Pancreas (tissue), 10 donors: ENCODE results near the gene IL13. TPM values are rescaled to one million over a fixed set of nuclear protein-coding genes. Genes with fewer than 3 reads are reported as not detected.

Experiments
- ATAC-seq, 4 donors: fragments of 200-7000 bp; cut with Tn5 transposase; one replicate each; pipeline versions ENCODE4 v1.8.0 to v1.9.1; 2020; ENCODE audit warnings: mild to moderate bottlenecking in 4 of 4, moderate library complexity in 4 of 4
- DNase-seq, 6 donors: peaks; one replicate each; pipeline ENCODE4 v3.0.0-alpha.2; 2020
- FAIRE-seq: peaks from 2 replicates; lab custom pipeline; 2012; peaks lifted over from hg19 to GRCh38; lab: Jason Lieb, UNC
- H3K27ac ChIP-seq, 4 donors: fragments of 200-600 bp; sonication (generic); 1 replicate in 3 of 4; 2 replicates in 1 of 4; pipeline versions ENCODE4 v1.5.0 to v1.8.0; 2020
- H3K27me3 ChIP-seq, 4 donors: fragments of 200-600 bp; one replicate each; pipeline ENCODE4 v1.8.0; 2021
- H3K36me3 ChIP-seq, 3 donors: fragments of 200-600 bp; sonication (generic) in 1 of 3; one replicate each; pipeline versions ENCODE4 v1.5.0 to v1.8.0; 2020 to 2021
- H3K4me1 ChIP-seq, 3 donors: fragments of 200-600 bp; one replicate each; pipeline ENCODE4 v1.8.0; 2021
- H3K4me3 ChIP-seq, 4 donors: fragments of 200-600 bp; sonication (generic) in 2 of 4; one replicate each; pipeline versions ENCODE4 v1.5.0 to v1.8.0; 2020 to 2021
- H3K9me3 ChIP-seq, 4 donors: fragments of 200-600 bp; one replicate each; pipeline ENCODE4 v1.8.0; 2021
- CTCF ChIP-seq, 4 donors: fragments of 200-600 bp; sonication (generic) in 3 of 4; IDR thresholded peaks; one replicate each; pipeline versions ENCODE4 v1.5.0 to v1.8.0; 2021; ENCODE audit warnings: antibody characterized with exemption in 4 of 4
- WGBS, 2 donors: extraction: QIAGEN DNeasy Blood & Tissue Kit; methylation state at CpG; one replicate each; pipeline ENCODE4 v1.1.7; 2013; 5-methylcytosine and 5-hydroxymethylcytosine counted together
- intact Hi-C, 3 donors: fragments of 100-400 bp; cut with DNase I; formaldehyde crosslinking; loops; one replicate each; pipeline versions ENCODE4 v1.11.1 to v1.14.2; 2022
- polyA plus RNA-seq, 2 donors: library from polyadenylated mRNA; stranded (reverse); fragments of 200-250 nt; gene quantifications; one replicate each; pipeline ENCODE4 v1.2.3, GENCODE V29; 2013
- total RNA-seq, 6 donors: library from RNA; stranded (reverse); fragmentation: NEBNext Ultra II Directional in 4 of 6; extraction: Animal tissue kit (Norgen Biotek cat#: 25700) in 4 of 6; gene quantifications; one replicate each; pipeline versions ENCODE4 v1.2.1 to v1.2.4, GENCODE V29; 2021 to 2023
- donor health status: healthy with polysubstance abuse.
- donor health status: DM: no; HTN: no; CAD: no; lungs with moderate emphysema.
- donor health status: DM: no; HTN: no; CAD: no.
- donor health status: control.
- donor health status: control.
- donor health status: Bipolar disorder and iron deficiency.
- donor health status: DM: yes; HTN: yes; CAD: no.
- donor health status: DM: no; HTN: no; CAD: no.
- donor health status: DM: no; HTN: no; CAD: no.
- donor health status: DM: yes; HTN: yes; CAD: no.

Gene IL13
- total and polyA plus RNA-seq, 8 donors = 0.07 TPM; not detected in 7

- FAIRE-seq (no peak), ATAC-seq (no peak), DNase-seq (no peak)
- 91 to 94% methylated on average over 4 of the region's 4 CpGs for WGBS, 2 donors
- Histone ChIP-seq H3K4me3 (no peak overlapping the region), H3K36me3 (no peaks in the 10 kb centered on the region), H3K27ac (no peak overlapping the region), H3K9me3 (no peaks in the 10 kb centered on the region), H3K27me3 (no peaks in the 10 kb centered on the region), H3K4me1 (no peaks in the 10 kb centered on the region)
- TF ChIP-seq CTCF (IDR thresholded peaks at IDR 0.05) = no peak
- intact Hi-C loops = no loop called here
Observed at GRCh38 chr5:132681983-132682382, 24.0 kb downstream of the IL13 start.

GRCh38 chr5:132684491-132684890 is 26.5 kb downstream of the IL13 start:
- 77 to 85% methylated on average over 6 of the region's 6 CpGs for WGBS, 2 donors
- ATAC-seq = no peak
- TF ChIP-seq CTCF (IDR thresholded peaks at IDR 0.05) = no peak
- no peak for FAIRE-seq
- Histone ChIP-seq H3K9me3 (no peaks in the 10 kb centered on the region), H3K27me3 (no peaks in the 10 kb centered on the region), H3K36me3 (no peaks in the 10 kb centered on the region), H3K27ac (no peak overlapping the region), H3K4me1 (no peaks in the 10 kb centered on the region), H3K4me3 (no peak overlapping the region)
- intact Hi-C loops = no loop called here
- no peak for DNase-seq

GRCh38 chr5:132684922-132685720 is 27.1 kb downstream of the IL13 start:
- intact Hi-C loops = no loop called here
- Histone ChIP-seq H3K27ac (no peak overlapping the region), H3K27me3 (no peaks in the 10 kb centered on the region), H3K4me3 (no peak overlapping the region), H3K36me3 (no peaks in the 10 kb centered on the region), H3K4me1 (no peaks in the 10 kb centered on the region), H3K9me3 (no peaks in the 10 kb centered on the region)
- FAIRE-seq = no peak
- 86 to 90% methylated on average over 12 of the region's 12 CpGs for WGBS, 2 donors
- TF ChIP-seq CTCF (IDR thresholded peaks at IDR 0.05) = no peak
- DNase-seq = no peak
- ATAC-seq = no peak

- Histone ChIP-seq H3K27ac (no peak overlapping the region), H3K4me1 (no peaks in the 10 kb centered on the region), H3K27me3 (no peaks in the 10 kb centered on the region), H3K4me3 (no peak overlapping the region), H3K9me3 (no peaks in the 10 kb centered on the region), H3K36me3 (no peaks in the 10 kb centered on the region)
- WGBS, 2 donors = 92% methylated on average over 3 of the region's 3 CpGs
- no peak for ATAC-seq
- no peak for TF ChIP-seq CTCF (IDR thresholded peaks at IDR 0.05)
- no peak for FAIRE-seq
- intact Hi-C loops = no loop called here
- DNase-seq = no peak
Observed at GRCh38 chr5:132686193-132686592, 28.2 kb downstream of the IL13 start.

- H3K36me3 ChIP-seq = no peaks in the 10 kb centered on the region
- H3K27me3 ChIP-seq = no peaks in the 10 kb centered on the region
- H3K4me3 ChIP-seq = no peak overlapping the region
- intact Hi-C loops = no loop called here
- 84 to 85% methylated on average over 5 of the region's 5 CpGs for WGBS, 2 donors
- no peaks in the 10 kb centered on the region for H3K4me1 ChIP-seq
- TF ChIP-seq CTCF (IDR thresholded peaks at IDR 0.05) = no peak
- H3K27ac ChIP-seq = no peak overlapping the region
- ATAC-seq (no peak), DNase-seq (no peak), FAIRE-seq (no peak)
- H3K9me3 ChIP-seq = no peaks in the 10 kb centered on the region
Observed at GRCh38 chr5:132687995-132688394, 30.0 kb downstream of the IL13 start.
